CD4-positive, alpha-beta T cell (primary cell): Measurements from ENCODE around the gene CELF5. TPM values are rescaled to one million over a fixed set of nuclear protein-coding genes. Genes with fewer than 3 reads are reported as not detected.

Experiments used
- ATAC-seq: fragments of 200-7000 bp; cut with Tn5 transposase; one replicate; pipeline ENCODE4 v1.10.0; 2022; ENCODE audit warnings: mild to moderate bottlenecking; ENCODE audit not compliant: poor library complexity
- CTCF ChIA-PET: fragments of 350-600 bp; sonication (Branson Sonifier 250); formaldehyde crosslinking; loops from one replicate; lab custom pipeline; 2021; ENCODE audit warnings: antibody characterized with exemption, inconsistent platforms; lab: Charles Lee
- POLR2A ChIA-PET: fragments of 350-600 bp; sonication (Branson Sonifier 250); formaldehyde crosslinking; loops from one replicate; lab custom pipeline; 2021; ENCODE audit warnings: antibody characterized with exemption, inconsistent platforms; lab: Charles Lee
- DNase-seq, 14 experiments: peaks; one replicate each; pipeline ENCODE4 v3.0.0-alpha.2; 2013 to 2020; ENCODE audit warnings: mixed read lengths in 2 of 14
- H3K27ac ChIP-seq, 2 donors: one replicate each; pipeline versions ENCODE4 v1.5.1 to v1.7.0; 2013; ENCODE audit warnings: low read length in 2 of 2, low read depth in 1 of 2, mild to moderate bottlenecking in 1 of 2
- H3K27me3 ChIP-seq, 2 experiments: 1 replicate in 1 of 2; 2 replicates in 1 of 2; pipeline versions ENCODE4 v1.6.1 to v1.7.0; 2013; ENCODE audit warnings: low read length in 2 of 2, control low read depth in 1 of 2, mild to moderate bottlenecking in 1 of 2, moderate library complexity in 1 of 2; ENCODE audit not compliant: insufficient read depth in 2 of 2, control insufficient read depth in 1 of 2
- H3K36me3 ChIP-seq: one replicate; pipeline ENCODE4 v1.6.1; 2013; ENCODE audit warnings: low read length, control low read depth; ENCODE audit not compliant: insufficient read depth
- H3K4me1 ChIP-seq: one replicate; pipeline ENCODE4 v1.6.1; 2013; ENCODE audit warnings: low read length, control low read depth; ENCODE audit not compliant: insufficient read depth
- H3K4me3 ChIP-seq: one replicate; pipeline ENCODE4 v1.5.1; 2013; ENCODE audit warnings: mild to moderate bottlenecking, low read length, moderate library complexity
- H3K9me3 ChIP-seq, 2 experiments: 1 replicate in 1 of 2; 2 replicates in 1 of 2; pipeline versions ENCODE4 v1.6.1 to v1.7.0; 2013; ENCODE audit warnings: low read length in 2 of 2, mild to moderate bottlenecking in 2 of 2, control low read depth in 1 of 2, moderate library complexity in 1 of 2; ENCODE audit not compliant: control insufficient read depth in 1 of 2, insufficient read depth in 1 of 2
- H3K27ac Mint-ChIP-seq: one replicate; pipeline ENCODE4 v1.8.0; 2020; ENCODE audit warnings: mixed read lengths
- H3K27me3 Mint-ChIP-seq: one replicate; pipeline ENCODE4 v1.8.0; 2021; ENCODE audit warnings: mixed read lengths
- H3K36me3 Mint-ChIP-seq: one replicate; pipeline ENCODE4 v1.8.0; 2021; ENCODE audit warnings: low read depth, mixed read lengths
- H3K4me1 Mint-ChIP-seq: one replicate; pipeline ENCODE4 v1.8.0; 2021; ENCODE audit warnings: low read depth, mixed read lengths
- H3K4me3 Mint-ChIP-seq: one replicate; pipeline ENCODE4 v1.8.0; 2020; ENCODE audit warnings: mild to moderate bottlenecking, mixed read lengths
- H3K9me3 Mint-ChIP-seq: one replicate; pipeline ENCODE4 v1.8.0; 2020; ENCODE audit warnings: mixed read lengths
- CTCF ChIP-seq: fragments of 200-600 bp; IDR thresholded peaks from one replicate; pipeline ENCODE4 v1.8.0; 2022; ENCODE audit warnings: antibody characterized with exemption, mild to moderate bottlenecking
- intact Hi-C, 2 experiments: fragments of 100-400 bp; cut with DNase I in 1 of 2; cut with micrococcal nuclease in 1 of 2; formaldehyde crosslinking; loops; one replicate each; pipeline versions ENCODE4 v1.15.1 to v1.9.0; 2023 to 2025; cut with DNase I, micrococcal nuclease
- total RNA-seq, 174 experiments: library from RNA in 2 of 174; stranded (reverse) in 2 of 174; gene quantifications; one replicate each; pipeline ENCODE4 v1.2.3 and lab custom pipeline; 2021 to 2026

The CELF5 gene
- total RNA-seq, 2 experiments from 2014 or later: 0.36 TPM

- ChIA-PET POLR2A (no interaction called here), CTCF (no interaction called here)
- no peaks in the 10 kb centered on the region for H3K27me3 ChIP-seq
- TF ChIP-seq CTCF: no peak
- H3K36me3 ChIP-seq: no peaks in the 10 kb centered on the region
- no peak overlapping the region for H3K4me3 Mint-ChIP-seq
- DNase-seq (no peak), ATAC-seq (no peak)
- H3K4me1 ChIP-seq: no peaks in the 10 kb centered on the region
- no peak overlapping the region for H3K27ac Mint-ChIP-seq
- intact Hi-C loops: no loop called here
- H3K4me3 ChIP-seq: no peak overlapping the region
- peaks cover 8 to 9% of the 10 kb centered on the region in 2 experiments for H3K9me3 ChIP-seq
- H3K9me3 Mint-ChIP-seq: no peaks in the 10 kb centered on the region
- H3K27me3 Mint-ChIP-seq: peaks cover 14% of the 10 kb centered on the region
- H3K4me1 Mint-ChIP-seq: no peaks in the 10 kb centered on the region
- H3K27ac ChIP-seq: no peak overlapping the region
- no peaks in the 10 kb centered on the region for H3K36me3 Mint-ChIP-seq
These were observed 32.6 kb downstream of the CELF5 start for GRCh38 chr19:3257071-3257470.

- Histone ChIP-seq H3K36me3 (no peaks in the 10 kb centered on the region), H3K4me1 (no peaks in the 10 kb centered on the region), H3K4me3 (no peak overlapping the region), H3K27me3 (no peaks in the 10 kb centered on the region), H3K27ac (no peak overlapping the region), H3K9me3 (peaks cover 0 to 11% of the 10 kb centered on the region in 2 experiments)
- POLR2A ChIA-PET: no interaction called here
- Mint-ChIP-seq H3K36me3 (no peaks in the 10 kb centered on the region), H3K9me3 (no peaks in the 10 kb centered on the region), H3K4me3 (no peak overlapping the region), H3K27me3 (peaks cover 9% of the 10 kb centered on the region), H3K4me1 (no peaks in the 10 kb centered on the region), H3K27ac (no peak overlapping the region)
- no peak for TF ChIP-seq CTCF
- ATAC-seq (no peak), DNase-seq (no peak)
- intact Hi-C loops: no loop called here
- CTCF ChIA-PET: interaction anchor here (0.8 kb wide), 1 partner anchor 32 kb away, joined by 3 read pairs; no protein-coding TSS in a partner anchor
These were observed 37.9 kb downstream of the CELF5 start for GRCh38 chr19:3262362-3262761.

GRCh38 chr19:3263866-3264265, 39.4 kb downstream of the CELF5 start:
- DNase-seq: no peak
- ChIA-PET CTCF (no interaction called here), POLR2A (no interaction called here)
- H3K27me3 ChIP-seq: peaks cover 5 to 10% of the 10 kb centered on the region in 2 experiments
- H3K9me3 ChIP-seq: peaks cover 0 to 11% of the 10 kb centered on the region in 2 experiments
- no peaks in the 10 kb centered on the region for H3K36me3 ChIP-seq
- no peak overlapping the region for H3K27ac ChIP-seq
- Mint-ChIP-seq H3K4me1 (no peaks in the 10 kb centered on the region), H3K4me3 (no peak overlapping the region), H3K36me3 (no peaks in the 10 kb centered on the region), H3K9me3 (no peaks in the 10 kb centered on the region), H3K27ac (no peak overlapping the region), H3K27me3 (peaks cover 20% of the 10 kb centered on the region)
- no peaks in the 10 kb centered on the region for H3K4me1 ChIP-seq
- H3K4me3 ChIP-seq: no peak overlapping the region
- TF ChIP-seq CTCF: no peak
- intact Hi-C loops: no loop called here
- no peak for ATAC-seq
